ENCODE data around the gene ANO7. TPM values are rescaled to one million over a fixed set of nuclear protein-coding genes. Genes with fewer than 3 reads are reported as not detected.

ANO7 gene
- total RNA-seq, 1 donor from 2014 or later = 6.5 TPM

DNA sequence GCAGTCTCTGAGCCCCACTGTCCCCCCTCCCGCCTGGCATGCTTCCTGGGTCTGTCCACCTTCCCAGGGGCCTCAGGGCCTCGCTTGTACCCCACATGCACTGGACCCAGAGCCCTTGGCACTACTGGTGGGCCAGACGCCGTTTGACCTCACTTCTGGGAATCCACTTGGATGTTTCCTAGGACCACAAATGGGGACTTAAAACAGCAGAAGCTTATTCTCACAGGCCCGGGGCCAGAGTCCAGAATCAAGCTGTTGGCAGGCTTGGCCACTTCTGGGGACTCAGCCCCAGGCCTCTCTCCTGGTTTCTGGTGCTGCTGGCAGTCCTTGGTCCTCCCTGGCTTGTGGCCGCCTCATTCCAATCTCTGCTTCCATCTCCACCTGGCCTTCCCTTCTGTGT, 19.6 kb downstream of the ANO7 start:
- no peak for DNase-seq (ENCODE audit: low spot score)

DNA sequence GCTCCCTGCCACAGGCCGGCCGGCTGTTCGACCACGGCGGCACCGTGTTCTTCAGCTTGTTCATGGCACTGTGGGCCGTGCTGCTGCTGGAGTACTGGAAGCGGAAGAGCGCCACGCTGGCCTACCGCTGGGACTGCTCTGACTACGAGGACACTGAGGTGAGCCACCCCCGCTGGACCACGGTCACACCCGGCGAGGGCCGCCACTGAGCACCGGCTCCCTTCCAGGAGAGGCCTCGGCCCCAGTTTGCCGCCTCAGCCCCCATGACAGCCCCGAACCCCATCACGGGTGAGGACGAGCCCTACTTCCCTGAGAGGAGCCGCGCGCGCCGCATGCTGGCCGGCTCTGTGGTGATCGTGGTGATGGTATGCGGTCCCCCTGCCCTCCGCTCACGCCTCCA, 20.8 kb downstream of the ANO7 start:
- no peak for DNase-seq (ENCODE audit: low spot score)

DNA sequence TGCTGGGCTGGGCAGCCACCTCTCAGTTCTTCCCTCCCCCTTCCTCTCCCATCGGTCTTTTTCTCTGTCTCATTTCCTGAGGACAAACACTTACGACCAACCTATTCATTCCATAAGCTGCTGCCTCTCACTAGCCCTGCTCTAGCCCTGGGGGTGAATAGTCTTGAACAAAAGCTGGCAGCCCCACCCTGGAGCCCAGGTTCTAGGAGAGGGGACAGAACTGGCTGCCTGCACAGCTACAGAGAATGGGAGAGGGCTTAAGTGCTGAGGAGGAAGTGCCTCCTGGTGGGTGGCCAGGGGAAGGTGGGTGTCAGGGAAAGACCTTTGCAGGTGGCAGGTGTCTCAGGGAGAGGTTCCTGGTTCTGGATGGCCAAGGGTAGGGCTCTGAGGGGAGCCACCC, 22.8 kb downstream of the ANO7 start:
- no peak for DNase-seq (ENCODE audit: low spot score)

DNA sequence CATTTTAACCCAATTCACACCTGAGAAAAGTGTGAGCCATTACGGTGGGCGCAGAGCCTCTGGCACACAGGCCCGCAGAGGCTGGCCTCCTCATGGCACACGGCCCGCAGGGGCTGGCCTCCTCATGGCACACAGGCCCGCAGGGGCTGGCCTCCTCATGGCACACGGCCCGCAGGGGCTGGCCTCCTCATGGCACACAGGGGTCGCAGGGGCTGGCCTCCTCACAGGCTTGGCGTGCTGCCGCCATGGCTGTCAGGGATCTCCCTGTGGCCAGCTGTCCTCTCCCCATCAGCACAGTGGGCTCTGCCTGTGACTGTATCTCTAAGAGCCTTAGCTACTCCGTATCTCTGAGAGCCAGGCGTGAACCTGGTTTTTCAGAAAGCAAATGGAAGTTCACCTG, 24.6 kb downstream of the ANO7 start:
- no peak for DNase-seq (ENCODE audit: low spot score)

DNA sequence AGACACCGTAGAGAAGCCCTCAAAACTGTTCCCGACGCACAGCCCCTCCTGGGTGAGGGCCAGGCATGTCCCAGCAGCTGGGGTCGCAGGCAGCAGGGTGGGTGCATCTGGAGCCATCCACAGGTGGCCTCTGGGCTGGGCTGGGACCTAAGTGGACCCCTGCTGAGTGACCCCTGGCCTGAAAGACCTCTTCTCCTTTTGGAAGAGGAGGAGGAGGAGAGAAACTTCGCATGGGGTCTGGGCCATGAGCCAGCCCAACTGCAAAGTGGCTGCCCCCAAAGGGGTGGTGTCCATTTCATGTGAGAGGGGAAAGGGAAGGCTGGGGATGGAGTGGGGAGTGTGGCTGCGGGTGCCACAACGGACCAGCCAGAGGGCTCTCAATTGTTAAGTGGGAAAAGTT, 25.1 kb downstream of the ANO7 start:
- no peak for DNase-seq (ENCODE audit: low spot score)

DNA sequence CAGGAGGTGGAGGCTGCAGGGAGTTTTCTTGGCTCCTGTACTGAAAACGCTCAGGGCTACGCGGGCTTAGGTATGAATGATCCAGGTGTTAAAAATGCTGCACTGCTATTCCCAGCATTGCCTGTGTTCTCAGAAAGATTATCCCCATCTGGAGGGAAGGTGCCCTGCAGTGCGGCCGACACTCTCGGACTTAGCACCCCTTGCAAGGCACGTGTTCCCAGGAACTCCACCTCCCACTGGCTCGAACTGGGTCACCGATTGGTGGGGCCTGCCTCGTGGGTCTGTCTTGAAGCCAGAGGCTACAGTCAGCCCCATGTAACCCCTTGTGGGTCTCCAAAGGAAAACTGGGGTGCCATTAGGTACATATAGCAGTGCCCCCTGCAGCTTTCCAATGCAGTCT, 25.7 kb downstream of the ANO7 start:
- no peak for DNase-seq (ENCODE audit: low spot score)

DNA sequence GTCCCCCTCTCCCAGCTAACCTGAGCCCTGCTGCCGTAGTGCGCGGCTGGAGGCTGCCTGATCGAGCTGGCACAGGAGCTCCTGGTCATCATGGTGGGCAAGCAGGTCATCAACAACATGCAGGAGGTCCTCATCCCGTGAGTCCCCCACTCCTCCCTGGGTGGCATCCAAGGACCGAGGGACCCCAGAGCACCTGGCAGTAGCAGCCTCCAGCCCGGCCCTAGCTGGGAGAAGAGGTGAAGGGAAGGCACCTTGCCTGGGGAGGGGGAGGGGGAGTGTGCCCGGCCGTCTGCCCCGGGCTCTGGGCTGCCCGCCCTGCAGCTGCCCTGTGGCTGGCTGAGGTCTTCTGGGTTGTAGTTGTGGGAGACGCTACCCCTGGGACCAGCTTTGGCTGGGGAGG, 26.3 kb downstream of the ANO7 start:
- no peak for DNase-seq (ENCODE audit: low spot score)

DNA sequence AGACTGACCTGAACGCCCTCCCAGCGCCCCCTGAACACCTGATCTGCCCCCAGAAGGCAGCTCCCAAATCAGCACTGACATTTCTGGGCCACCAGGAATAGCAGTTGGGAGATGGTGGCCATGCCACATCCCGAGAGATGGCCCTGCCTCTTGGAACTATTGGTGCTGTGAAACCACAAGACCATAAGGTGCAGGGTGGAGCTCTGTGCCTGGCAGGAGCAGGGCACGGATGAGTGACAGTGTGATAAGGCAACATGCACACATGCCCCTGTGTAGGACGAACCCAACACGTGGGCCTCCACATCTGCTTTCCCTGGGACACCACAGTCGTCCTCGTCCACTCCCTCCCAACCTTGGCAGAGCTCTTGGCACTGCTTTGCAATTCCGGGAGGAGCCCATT, 26.9 kb downstream of the ANO7 start:
- DNase-seq (ENCODE audit: low spot score) = no peak

DNA sequence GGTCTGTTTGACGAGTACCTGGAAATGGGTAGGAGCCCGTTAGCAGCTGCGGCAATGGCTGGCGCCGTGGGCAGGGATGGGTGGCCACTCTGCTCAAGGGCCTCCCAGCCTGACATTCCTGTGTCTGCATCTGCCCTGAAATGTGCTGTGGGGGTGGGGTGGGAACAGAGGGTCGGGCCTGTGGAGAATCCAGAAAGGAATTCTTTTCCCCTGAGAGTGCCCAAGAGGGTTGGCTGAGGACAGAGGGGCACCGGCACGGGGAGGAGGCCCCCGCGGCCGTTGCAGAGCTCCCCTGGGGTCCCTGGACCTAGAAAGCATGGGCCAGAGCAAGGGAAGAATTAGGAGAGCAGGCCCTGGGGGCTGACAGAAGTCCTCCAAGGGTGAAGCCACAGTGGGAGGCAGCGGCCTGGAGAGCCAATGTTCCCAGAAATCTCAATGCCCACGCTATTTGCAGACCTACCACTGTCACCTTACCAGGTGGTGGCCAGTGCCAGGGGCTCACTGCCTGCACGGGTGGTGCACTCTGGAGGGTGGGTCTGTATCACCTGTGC, 27.8 kb downstream of the ANO7 start:
- peak; percentile 49 for DNase-seq (ENCODE audit: low spot score)

DNA sequence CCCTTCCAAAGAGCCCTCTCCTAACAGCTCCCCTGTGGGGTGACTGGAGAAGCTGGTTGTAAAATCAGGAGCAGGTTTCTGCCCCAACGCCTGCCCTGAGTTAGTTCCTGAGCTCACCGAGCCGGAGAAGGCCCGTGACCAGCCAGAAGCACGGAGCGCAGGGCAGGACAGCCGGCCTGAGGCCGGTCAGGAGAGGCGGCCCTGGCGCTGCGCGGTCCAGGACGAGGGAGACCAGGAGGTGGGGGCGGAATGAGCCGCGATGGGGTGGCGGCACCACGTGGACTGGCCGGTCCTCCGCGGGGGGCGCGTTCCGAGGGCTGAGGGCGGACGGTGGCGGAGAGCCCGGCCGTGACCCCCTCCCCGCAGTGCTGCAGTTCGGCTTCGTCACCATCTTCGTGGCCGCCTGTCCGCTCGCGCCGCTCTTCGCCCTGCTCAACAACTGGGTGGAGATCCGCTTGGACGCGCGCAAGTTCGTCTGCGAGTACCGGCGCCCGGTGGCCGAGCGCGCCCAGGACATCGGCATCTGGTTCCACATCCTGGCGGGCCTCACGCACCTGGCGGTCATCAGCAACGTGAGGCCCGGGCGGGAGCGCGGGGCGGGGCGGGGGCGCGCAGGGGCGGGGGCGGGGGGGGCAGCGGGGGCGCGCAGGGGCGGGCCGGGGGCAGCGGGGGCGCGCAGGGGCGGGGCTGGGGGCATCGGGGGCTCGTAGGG, 29.0 kb downstream of the ANO7 start:
- DNase-seq (ENCODE audit: low spot score) = peak; percentile 65

DNA sequence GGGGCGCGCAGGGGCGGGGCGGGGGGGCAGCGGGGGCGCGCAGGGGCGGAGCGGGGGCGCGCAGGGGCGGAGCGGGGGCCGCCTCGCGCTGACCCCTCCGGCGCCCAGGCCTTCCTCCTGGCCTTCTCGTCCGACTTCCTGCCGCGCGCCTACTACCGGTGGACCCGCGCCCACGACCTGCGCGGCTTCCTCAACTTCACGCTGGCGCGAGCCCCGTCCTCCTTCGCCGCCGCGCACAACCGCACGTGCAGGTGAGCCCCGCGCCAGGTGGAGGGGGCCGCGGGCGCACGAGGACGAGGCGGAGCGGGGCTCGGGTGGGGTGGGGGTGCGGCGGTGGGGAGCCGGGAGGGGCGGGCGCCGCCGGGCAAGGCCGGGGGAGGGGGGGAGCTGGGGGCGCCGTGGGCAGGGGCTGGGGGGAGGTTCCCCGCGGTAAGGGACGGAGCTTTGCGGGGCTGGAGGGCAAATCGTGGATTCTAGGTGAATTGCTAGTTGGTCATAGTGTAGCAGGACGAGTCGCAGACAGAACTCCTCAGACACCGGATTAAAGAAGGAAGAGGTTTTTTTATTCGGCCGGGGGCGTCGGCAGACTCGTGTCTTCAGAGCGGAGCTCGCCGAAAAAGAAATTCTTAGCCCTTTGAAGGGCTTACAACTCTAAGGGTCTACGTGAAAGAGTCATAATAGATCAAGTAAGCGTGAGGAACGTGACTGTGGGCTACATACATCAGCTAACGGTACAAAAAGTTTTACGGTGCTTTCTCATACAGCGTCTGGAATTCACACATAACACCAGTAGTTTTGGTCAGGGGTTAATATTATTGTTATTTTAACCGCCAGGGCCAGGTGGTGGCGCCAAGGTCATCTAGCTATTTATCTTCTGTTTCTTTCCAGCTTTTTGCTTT, 29.9 kb downstream of the ANO7 start:
- peak; percentile 41 for DNase-seq (ENCODE audit: low spot score)

DNA sequence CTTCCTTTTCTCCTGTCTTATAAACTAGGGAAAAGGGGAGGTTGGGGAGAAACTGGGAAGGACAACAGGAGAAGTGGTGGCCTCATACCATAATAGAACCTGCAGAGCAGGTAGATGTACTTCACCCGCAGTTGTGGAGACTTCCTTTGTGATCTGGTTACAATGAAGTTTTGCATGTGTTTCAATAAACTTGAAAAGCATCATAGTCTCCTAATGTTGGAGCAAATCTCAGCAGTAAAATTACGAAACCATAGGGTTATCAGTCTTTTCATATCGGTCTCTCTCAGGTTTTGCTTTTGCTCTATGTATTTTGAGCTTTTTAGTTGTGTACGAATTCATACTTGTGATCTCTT, 30.5 kb downstream of the ANO7 start:
- no peak for DNase-seq (ENCODE audit: low spot score)

DNA sequence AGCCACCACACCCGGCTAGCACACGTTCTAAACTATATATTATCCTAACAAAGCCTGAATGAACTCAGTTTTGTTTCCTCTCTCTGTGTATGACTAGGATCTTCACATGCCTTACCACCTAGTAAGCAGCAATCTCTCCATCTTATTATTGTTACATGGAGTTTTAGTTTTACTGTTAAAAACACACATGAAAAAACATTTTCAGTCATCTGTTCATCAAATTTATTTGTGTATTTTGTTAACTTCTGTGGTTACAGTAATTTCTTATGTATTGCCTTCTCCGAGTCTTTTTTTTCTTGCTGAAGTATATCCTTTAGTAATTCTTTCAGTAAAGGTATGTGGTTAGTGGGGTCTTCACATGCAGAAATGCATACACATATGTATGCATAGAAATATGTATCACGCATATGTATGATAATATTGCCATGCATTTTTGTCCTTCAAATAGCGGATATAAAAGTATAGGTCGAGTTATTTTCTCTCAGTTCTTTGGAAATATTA, 31.4 kb downstream of the ANO7 start:
- DNase-seq (ENCODE audit: low spot score) = no peak

DNA sequence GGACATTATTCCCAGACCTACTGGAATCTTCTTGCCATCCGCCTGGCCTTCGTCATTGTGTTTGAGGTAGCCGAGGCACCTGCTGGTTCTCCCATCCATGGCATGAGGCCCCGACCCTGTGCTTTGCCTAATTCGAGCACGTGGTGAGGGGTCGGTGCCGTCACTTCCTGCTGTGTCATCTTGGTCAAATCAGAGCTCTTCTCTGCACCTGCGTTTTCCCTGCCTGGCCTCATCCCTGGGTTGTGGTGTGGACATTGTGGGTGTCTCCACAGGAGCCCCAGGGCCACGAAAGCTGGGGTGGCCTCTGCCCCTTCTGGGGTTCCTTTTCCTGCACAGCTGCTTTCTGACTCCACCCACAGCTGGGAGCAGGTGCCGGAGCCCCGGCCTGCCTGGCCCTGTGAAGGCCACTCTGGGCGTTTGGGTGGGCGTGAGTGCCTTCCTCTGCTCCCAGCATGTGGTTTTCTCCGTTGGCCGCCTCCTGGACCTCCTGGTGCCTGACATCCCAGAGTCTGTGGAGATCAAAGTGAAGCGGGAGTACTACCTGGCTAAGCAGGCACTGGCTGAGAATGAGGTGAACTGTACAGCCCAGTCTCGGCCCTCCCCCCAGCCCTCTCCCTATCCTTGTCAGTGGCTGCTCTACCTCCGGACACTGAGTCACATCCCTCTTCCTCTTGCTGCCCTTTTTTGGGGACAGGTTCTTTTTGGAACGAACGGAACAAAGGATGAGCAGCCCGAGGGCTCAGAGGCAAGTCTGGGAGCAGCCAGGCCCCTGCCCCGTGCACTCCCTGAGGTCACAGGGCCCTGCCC, 34.9 kb downstream of the ANO7 start:
- no peak for DNase-seq (ENCODE audit: low spot score)

DNA sequence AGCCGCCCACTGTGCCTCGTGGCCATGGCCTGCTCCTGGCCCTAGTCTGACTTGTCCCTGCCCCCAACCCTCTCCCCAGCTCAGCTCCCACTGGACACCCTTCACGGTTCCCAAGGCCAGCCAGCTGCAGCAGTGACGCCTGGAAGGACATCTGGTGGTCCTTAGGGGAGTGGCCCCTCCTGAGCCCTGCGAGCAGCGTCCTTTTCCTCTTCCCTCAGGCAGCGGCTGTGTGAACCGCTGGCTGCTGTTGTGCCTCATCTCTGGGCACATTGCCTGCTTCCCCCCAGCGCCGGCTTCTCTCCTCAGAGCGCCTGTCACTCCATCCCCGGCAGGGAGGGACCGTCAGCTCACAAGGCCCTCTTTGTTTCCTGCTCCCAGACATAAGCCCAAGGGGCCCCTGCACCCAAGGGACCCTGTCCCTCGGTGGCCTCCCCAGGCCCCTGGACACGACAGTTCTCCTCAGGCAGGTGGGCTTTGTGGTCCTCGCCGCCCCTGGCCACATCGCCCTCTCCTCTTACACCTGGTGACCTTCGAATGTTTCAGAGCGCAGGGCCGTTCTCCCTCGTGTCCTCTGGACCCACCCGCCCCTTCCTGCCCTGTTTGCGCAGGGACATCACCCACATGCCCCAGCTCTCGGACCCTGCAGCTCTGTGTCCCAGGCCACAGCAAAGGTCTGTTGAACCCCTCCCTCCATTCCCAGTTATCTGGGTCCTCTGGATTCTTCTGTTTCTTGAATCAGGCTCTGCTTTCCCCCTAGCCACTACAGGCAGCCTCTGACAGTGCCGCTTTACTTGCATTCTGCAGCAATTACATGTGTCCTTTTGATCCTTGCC, 35.8 kb downstream of the ANO7 start:
- DNase-seq (ENCODE audit: low spot score) = peak; percentile 62

DNA sequence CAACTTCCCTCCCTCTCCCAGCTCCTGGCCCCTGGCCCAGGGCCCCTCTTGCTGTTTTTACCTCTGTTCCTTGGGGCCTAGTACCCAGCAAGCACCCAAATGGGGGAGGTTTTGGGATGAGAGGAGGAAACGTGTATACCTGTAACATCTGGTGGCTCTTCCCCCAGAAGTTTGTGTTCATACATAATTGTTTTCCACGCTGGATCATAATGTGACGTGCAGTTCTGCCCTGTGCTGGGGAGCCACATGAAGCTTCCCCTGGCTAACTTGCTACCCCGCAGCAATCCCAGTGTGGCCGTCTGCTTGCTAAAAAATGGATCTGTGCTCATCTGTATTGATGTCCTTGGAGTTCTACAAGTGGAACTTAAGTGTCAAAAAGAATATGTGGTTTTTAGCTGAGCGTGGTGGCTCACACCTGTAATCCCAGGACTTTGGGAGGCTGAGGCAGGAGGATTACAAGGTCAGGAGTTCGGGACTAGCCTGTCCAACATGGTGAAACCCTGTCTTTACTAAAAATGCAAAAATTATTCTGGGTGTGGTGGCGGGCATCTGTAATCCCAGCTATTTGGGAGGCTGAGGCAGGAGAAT, 36.5 kb downstream of the ANO7 start:
- no peak for DNase-seq (ENCODE audit: low spot score)

DNA sequence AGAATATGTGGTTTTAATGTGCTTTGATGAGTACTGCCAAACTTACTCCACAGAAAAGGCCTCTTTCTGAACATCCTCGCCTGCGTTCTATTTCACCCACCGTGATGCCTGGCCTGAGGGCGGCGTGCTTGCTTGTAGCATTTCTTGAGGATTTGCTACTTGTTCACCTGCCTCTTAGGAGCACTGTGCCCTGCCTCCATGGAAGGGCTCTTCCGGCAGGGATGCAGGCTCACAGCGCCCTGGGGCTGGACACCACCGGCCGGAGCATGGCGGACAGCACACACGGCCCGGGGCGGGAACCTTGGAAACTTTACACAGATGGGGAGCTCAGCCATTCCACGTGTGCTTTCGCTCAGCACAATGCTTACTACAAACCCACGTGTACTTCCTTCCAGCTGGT, 37.1 kb downstream of the ANO7 start:
- no peak for DNase-seq (ENCODE audit: low spot score)

DNA sequence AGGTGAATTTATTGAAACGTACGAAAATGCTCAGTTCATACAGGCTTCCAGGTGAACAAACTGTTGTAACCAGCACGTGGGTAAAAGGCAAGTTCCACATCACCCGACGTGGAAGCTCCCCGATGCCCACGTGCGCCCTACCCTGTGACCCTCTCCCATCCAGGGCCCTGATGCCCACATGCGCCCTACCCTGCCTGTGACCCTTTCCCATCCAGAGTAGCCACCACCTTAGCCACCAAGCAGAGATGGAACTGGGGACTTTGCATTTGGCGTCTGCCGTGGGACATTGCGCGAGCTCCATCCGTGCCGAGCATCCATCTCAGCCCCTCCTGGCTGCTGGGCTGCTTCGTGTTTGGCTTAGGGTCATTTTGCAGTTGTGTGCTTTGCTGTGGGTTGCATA, 37.5 kb downstream of the ANO7 start:
- DNase-seq (ENCODE audit: low spot score) = no peak

DNA sequence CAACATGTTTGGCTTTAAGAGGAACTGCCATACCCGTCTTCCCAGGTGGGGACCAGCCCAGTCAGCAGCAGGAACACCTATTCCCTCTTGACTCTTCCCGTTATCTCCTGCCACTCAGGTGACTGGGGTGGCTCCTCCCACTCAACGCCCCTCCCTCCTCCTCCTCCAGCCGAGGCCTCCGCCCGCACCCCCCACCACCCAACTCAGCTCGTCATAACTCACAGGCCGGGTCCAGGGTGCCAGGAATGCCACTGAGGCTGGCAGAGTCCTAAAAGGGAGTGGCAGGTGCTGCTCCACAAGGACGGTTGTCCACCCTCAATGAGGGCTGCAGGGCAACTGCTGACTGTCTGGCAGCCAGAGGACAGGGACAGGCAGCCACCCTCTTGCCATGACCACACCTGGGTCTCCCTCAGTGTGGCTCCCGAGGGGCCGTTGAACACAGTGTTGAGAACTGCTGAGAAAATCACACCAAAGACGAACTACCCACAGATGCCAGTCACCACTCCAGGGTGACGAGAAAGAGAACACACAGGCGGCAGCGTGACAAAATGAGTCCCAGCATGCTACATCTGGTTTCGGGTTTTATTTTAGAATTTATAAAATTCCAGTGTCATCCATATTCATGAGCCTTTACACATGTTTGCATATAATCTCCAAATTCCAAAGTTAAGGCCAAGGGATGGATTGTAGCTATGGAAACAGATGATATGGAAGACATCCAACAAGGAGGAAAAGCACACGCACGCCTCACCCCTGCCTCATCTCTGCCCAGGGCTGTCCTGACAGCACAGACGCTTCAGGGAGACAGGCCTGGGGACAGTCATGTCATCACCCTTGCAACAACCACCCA, 38.5 kb downstream of the ANO7 start:
- DNase-seq (ENCODE audit: low spot score) = peak; percentile 81

DNA sequence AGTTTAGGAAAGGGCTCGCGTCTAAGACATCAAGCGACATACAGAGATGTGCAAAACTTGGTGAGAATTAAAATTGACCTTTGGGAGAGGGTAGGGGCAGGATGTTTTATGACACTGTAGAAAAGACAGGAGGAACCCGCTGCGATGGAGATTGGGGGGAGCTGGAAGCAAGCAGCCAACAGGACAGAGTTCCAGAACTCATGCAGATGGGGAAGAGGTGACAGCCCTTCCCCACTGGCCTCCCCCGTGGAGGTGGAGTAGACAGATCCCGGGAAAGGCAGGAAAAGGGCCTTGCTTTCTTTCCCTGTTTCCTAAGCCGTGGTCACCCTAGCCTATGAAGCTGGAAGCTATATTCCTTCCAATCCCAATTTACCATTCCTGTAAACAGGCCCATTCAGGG, 39.1 kb downstream of the ANO7 start:
- no peak for DNase-seq (ENCODE audit: low spot score)

All from umbilical cord (tissue), 2 donors.